ENCODE data around the gene KRTAP4-5. TPM values are rescaled to one million over a fixed set of nuclear protein-coding genes. Genes with fewer than 3 reads are reported as not detected.
"Not testable (repeated sequence)": the region's sequence is repeated elsewhere in the genome, so short reads cannot be mapped to it uniquely, and the experiment has no call there.

The KRTAP4-5 gene
- not detected in 2 replicates for total RNA-seq (2022)
- not detected for Bru-seq, nascent RNA
- not detected for BruChase-seq, experiment 1, labeled RNA remaining after a 2-hour chase
- not detected for BruChase-seq, experiment 2, labeled RNA remaining after a 6-hour chase
- long read RNA-seq, result 0 reads

GRCh38 chr17:41149652-41149985, at the start of gene KRTAP4-5:
KRTAP4-5 (minus strand) TSS chr17:41149825; CDS start chr17:41149767, 58 bp downstream.
- H3K4me3 Mint-ChIP-seq (ENCODE audit: unreplicated experiment), result no peak within 1 kb of the TSS

DNA sequence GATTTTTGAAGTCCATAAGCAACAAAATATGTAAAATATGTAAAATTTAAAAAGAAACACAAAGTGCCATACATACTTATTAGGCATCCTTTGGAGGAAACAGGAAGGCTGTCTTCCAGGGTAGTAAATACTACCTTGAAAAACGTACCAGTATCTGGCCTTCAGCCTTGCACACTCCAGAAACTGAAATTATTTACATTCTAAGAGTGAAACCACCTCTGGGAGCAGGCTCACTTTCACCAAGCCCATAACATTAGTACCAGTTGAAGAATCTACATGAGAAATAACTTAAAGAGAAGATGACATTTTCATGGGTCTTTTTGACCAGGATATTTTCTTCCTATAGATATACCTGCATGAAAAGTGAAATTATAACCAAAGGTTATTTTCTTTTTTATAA, 46.4 kb upstream of the KRTAP4-5 start:
- H3K4me1 ChIP-seq, result peaks cover 4% of the 10 kb centered on the region; the same call in 1 of the 2 replicates

More at GRCh38 chr17:41149652-41149985, at the start of gene KRTAP4-5:
- H3K4me3 ChIP-seq (ENCODE audit: low read depth, low read length), result no peak within 1 kb of the TSS
- ChIA-PET POLR2A (no interaction called here), CTCF (no interaction called here)
- intact Hi-C loops (cut with micrococcal nuclease; ENCODE audit: unreplicated experiment), result no loop called here
- Mint-ChIP-seq H3K27me3 (ENCODE audit: insufficient read depth, unreplicated experiment) (no peaks in the 10 kb centered on the region), H3K9me3 (ENCODE audit: unreplicated experiment) (peaks cover 9% of the 10 kb centered on the region), H3K27ac (ENCODE audit: unreplicated experiment) (no peak within 1 kb of the TSS), H3K36me3 (ENCODE audit: insufficient read depth, unreplicated experiment) (no peaks in the 10 kb centered on the region), H3K4me1 (ENCODE audit: low read depth, unreplicated experiment) (no peaks in the 10 kb centered on the region)
- H3K27me3 ChIP-seq (replicated peaks; ENCODE audit: control insufficient read depth, insufficient read depth, low read length), result no peaks in the 10 kb centered on the region
- TF ChIP-seq, protein P1, sequence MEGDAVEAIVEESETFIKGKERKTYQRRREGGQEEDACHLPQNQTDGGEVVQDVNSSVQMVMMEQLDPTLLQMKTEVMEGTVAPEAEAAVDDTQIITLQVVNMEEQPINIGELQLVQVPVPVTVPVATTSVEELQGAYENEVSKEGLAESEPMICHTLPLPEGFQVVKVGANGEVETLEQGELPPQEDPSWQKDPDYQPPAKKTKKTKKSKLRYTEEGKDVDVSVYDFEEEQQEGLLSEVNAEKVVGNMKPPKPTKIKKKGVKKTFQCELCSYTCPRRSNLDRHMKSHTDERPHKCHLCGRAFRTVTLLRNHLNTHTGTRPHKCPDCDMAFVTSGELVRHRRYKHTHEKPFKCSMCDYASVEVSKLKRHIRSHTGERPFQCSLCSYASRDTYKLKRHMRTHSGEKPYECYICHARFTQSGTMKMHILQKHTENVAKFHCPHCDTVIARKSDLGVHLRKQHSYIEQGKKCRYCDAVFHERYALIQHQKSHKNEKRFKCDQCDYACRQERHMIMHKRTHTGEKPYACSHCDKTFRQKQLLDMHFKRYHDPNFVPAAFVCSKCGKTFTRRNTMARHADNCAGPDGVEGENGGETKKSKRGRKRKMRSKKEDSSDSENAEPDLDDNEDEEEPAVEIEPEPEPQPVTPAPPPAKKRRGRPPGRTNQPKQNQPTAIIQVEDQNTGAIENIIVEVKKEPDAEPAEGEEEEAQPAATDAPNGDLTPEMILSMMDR (IDR thresholded peaks at IDR 0.05; ENCODE audit: insufficient read depth in 1 of 2, low read depth in 1 of 2, low read length in 1 of 2, severe bottlenecking in 1 of 2, unreplicated experiment in 1 of 2), result no peak
- H3K36me3 ChIP-seq (ENCODE audit: control insufficient read depth, insufficient read depth, low read length), result no peaks in the 10 kb centered on the region
- no TSS peak for BruUV-seq (replicated peaks)
- no peaks in the 10 kb centered on the region for H3K4me1 ChIP-seq
- no peak for DNase-seq
- no peaks in the 10 kb centered on the region for H3K9me3 ChIP-seq

GRCh38 chr17:41190328-41190727, 40.7 kb upstream of the KRTAP4-5 start:
- intact Hi-C loops (cut with micrococcal nuclease; ENCODE audit: unreplicated experiment), result no loop called here
- H3K27me3 Mint-ChIP-seq (ENCODE audit: insufficient read depth, unreplicated experiment), result no peaks in the 10 kb centered on the region

More for the DNA sequence above, 46.4 kb upstream of the KRTAP4-5 start:
- no TSS peak for BruUV-seq (replicated peaks)
- no peak overlapping the region for H3K4me3 ChIP-seq (ENCODE audit: low read depth, low read length)
- POLR2A ChIA-PET, result no interaction called here
- TF ChIP-seq, protein P1 (IDR thresholded peaks at IDR 0.05; ENCODE audit: insufficient read depth in 1 of 2, low read depth in 1 of 2, low read length in 1 of 2, severe bottlenecking in 1 of 2, unreplicated experiment in 1 of 2), result no peak
- no peak for DNase-seq
- CTCF ChIA-PET, result interaction anchor here (0.7 kb wide), 1 partner anchor 292 kb away, joined by 3 read pairs; no protein-coding TSS in a partner anchor
- H3K9me3 Mint-ChIP-seq (ENCODE audit: unreplicated experiment), result no peaks in the 10 kb centered on the region
- H3K27ac Mint-ChIP-seq (ENCODE audit: unreplicated experiment), result no peak overlapping the region
- H3K27me3 ChIP-seq (replicated peaks; ENCODE audit: control insufficient read depth, insufficient read depth, low read length), result no peaks in the 10 kb centered on the region
- no peaks in the 10 kb centered on the region for H3K36me3 ChIP-seq (ENCODE audit: control insufficient read depth, insufficient read depth, low read length)
- no peak overlapping the region for H3K4me3 Mint-ChIP-seq (ENCODE audit: unreplicated experiment)
- H3K4me1 Mint-ChIP-seq (ENCODE audit: low read depth, unreplicated experiment), result no peaks in the 10 kb centered on the region
- no peaks in the 10 kb centered on the region; the same call in 1 of the 2 replicates for H3K9me3 ChIP-seq
- intact Hi-C loops (cut with micrococcal nuclease; ENCODE audit: unreplicated experiment), result no loop called here
- H3K27me3 Mint-ChIP-seq (ENCODE audit: insufficient read depth, unreplicated experiment), result no peaks in the 10 kb centered on the region
- H3K36me3 Mint-ChIP-seq (ENCODE audit: insufficient read depth, unreplicated experiment), result no peaks in the 10 kb centered on the region

DNA sequence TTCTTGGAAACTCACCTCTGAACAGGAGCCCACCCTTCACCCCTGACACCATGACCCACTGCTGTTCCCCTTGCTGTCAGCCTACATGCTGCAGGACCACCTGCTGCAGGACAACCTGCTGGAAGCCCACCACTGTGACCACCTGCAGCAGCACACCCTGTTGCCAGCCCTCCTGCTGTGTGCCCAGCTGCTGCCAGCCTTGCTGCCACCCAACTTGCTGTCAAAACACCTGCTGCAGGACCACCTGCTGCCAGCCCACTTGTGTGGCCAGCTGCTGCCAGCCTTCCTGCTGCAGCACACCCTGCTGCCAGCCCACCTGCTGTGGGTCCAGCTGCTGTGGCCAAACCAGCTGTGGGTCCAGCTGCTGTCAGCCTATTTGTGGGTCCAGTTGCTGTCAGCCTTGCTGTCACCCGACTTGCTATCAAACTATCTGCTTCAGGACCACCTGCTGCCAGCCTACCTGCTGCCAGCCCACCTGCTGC, 40.3 kb upstream of the KRTAP4-5 start, which contains the start of gene KRTAP9-1:
KRTAP9-1 (plus strand) TSS at position 51 of the 482 bp plus-strand sequence; CDS start at position 51, 0 bp downstream.
- H3K36me3 ChIP-seq (ENCODE audit: control insufficient read depth, insufficient read depth, low read length); H3K4me3 Mint-ChIP-seq (ENCODE audit: unreplicated experiment); H3K4me1 Mint-ChIP-seq (ENCODE audit: low read depth, unreplicated experiment); H3K36me3 Mint-ChIP-seq (ENCODE audit: insufficient read depth, unreplicated experiment); H3K9me3 ChIP-seq; CTCF ChIA-PET; POLR2A ChIA-PET; intact Hi-C loops (cut with micrococcal nuclease; ENCODE audit: unreplicated experiment); BruUV-seq (replicated peaks); H3K4me1 ChIP-seq; H3K27ac Mint-ChIP-seq (ENCODE audit: unreplicated experiment); DNase-seq; H3K4me3 ChIP-seq (ENCODE audit: low read depth, low read length); H3K27me3 ChIP-seq (replicated peaks; ENCODE audit: control insufficient read depth, insufficient read depth, low read length); H3K27me3 Mint-ChIP-seq (ENCODE audit: insufficient read depth, unreplicated experiment); H3K9me3 Mint-ChIP-seq (ENCODE audit: unreplicated experiment): not testable (repeated sequence)

More at GRCh38 chr17:41190328-41190727, 40.7 kb upstream of the KRTAP4-5 start:
- DNase-seq, result no peak
- Mint-ChIP-seq H3K27ac (ENCODE audit: unreplicated experiment) (no peak overlapping the region), H3K9me3 (ENCODE audit: unreplicated experiment) (no peaks in the 10 kb centered on the region), H3K4me3 (ENCODE audit: unreplicated experiment) (no peak overlapping the region), H3K4me1 (ENCODE audit: low read depth, unreplicated experiment) (no peaks in the 10 kb centered on the region), H3K36me3 (ENCODE audit: insufficient read depth, unreplicated experiment) (no peaks in the 10 kb centered on the region)
- no peaks in the 10 kb centered on the region for H3K36me3 ChIP-seq (ENCODE audit: control insufficient read depth, insufficient read depth, low read length)
- no peaks in the 10 kb centered on the region for H3K9me3 ChIP-seq
- POLR2A ChIA-PET, result no interaction called here
- no peaks in the 10 kb centered on the region for H3K27me3 ChIP-seq (replicated peaks; ENCODE audit: control insufficient read depth, insufficient read depth, low read length)
- BruUV-seq (replicated peaks), result no TSS peak
- TF ChIP-seq, protein P1 (IDR thresholded peaks at IDR 0.05; ENCODE audit: insufficient read depth in 1 of 2, low read depth in 1 of 2, low read length in 1 of 2, severe bottlenecking in 1 of 2, unreplicated experiment in 1 of 2), result no peak
- no peak overlapping the region for H3K4me3 ChIP-seq (ENCODE audit: low read depth, low read length)
- CTCF ChIA-PET, result no interaction called here
- H3K4me1 ChIP-seq, result peaks cover 4% of the 10 kb centered on the region; the same call in 1 of the 2 replicates
